GM18520 (cell line): Measurements from ENCODE around the gene C17orf100.

Experiments used
- ATAC-seq: cut with Tn5 transposase; IDR thresholded peaks from one replicate; pipeline ENCODE4 v1.9.1; 2021; ENCODE audit not compliant: unreplicated experiment

C17orf100 gene

GRCh38 chr17:6668219-6668618 lies 16.7 kb downstream of the C17orf100 start:
- ATAC-seq, result no peak

- no peak for ATAC-seq
Measured at GRCh38 chr17:6668727-6669425, 17.3 kb downstream of the C17orf100 start.

DNA sequence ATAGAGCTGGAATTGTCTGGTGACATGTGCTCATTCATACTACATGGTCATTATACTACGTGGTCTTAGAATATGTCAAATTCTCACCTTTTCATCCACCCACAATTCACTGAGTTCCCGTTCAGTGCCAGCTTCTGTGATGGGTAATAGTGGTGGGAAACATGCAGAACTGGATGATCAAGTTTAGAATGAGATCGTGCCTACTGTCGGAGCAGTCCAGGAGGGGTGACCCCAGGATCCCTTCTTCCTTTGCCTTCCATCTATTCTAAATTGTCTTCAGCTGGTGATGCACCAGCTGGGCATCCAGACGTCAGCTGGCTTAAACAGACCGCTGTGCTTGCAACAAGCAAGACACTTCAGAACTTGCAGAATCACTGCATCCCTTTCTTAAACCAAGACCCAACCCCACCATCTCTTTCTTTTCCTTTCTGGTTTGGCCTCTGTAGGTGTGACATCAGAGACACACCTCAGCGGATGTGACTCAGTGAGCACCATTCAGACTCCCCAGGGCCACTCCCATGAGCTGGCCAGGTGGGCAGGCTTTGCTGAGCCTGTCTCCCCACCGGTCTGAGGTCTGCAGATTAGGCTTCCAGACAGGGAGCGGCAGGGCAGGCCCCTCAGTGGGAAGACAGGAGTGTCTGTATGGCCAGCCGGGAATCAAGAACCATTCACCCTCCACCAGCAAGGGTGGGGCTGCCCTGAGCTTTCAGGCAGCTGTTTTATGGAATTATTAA lies 18.1 kb downstream of the C17orf100 start:
- ATAC-seq, result no peak

DNA sequence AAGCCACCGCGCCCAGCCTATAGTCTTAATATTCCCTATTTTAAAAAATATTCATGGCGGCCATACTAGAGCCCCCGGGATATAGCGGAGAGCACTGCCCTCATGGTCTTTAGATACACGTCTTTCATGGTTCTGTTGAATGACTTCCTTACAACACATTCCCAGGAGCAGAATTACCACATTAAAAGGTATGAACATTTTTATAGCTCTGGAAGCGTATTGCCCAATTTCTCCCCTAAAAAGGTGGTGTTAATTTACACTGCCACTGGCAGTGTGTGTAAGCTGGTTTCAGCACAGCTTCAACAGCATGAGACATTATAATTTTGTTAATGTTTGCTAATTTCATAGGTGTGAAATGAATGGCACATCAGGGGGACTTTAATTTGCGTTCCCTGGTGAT lies 19.0 kb downstream of the C17orf100 start:
- ATAC-seq, result no peak

DNA sequence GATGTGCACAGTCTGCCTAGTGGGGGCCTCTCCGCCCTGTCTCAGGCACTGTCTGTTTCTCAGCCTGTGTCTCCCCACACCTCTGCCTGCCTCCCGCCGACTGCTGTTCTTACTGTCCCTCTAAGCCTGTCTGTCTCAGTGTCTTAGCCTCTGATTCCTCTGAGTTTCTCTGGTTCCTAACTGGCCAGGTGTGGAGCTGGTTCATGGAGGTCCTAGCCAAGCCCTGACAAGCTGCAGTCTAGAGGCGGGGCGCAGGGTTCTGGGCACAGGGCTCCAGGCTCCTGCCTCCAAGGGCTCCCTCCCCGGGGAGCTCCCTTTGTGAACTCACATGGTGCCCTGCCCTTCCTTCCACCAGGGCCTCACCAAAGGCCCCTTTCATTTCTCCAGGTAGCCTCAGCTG lies 19.4 kb downstream of the C17orf100 start:
- no peak for ATAC-seq

DNA sequence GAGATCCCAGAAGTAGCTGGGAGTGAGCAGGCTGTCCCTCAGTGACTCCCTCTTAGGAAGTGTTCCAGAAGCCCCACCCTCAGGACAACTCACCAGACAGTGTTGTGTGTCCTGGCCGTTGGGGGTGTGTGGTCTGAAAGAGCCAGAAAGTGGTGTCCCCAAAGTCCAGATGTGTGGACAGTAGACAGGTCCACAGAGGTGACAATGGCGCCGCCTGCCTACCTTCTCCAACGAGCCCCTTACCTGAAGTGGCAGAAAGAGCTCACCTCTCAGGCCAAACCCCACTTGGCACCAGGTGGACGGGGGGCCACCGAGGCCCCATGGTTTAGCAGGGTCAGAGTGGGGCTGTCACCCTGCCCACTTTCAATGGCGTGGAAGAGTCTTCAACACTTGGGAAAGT lies 19.9 kb downstream of the C17orf100 start:
- ATAC-seq, result no peak

GRCh38 chr17:6674586-6674985 lies 23.0 kb downstream of the C17orf100 start:
- ATAC-seq, result no peak

- ATAC-seq, result no peak
Measured at GRCh38 chr17:6675201-6675825, 23.8 kb downstream of the C17orf100 start.

DNA sequence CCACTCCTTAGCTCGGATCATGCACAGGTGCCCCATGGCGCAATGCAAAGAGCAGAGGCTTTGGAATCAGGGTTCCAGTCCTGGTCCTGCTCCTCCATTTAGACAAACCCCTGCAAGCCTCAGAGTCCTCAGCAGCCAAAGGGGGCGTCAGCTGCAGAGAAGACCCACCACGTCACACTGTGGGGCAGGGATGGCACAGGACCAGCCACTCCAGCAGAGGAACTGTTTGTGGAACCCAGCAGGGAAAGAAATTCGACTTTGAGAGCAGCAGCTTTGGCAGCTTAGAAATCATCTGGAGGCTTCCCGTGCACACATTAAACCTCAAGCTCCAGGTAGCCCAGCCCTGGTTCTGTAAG lies 25.2 kb downstream of the C17orf100 start:
- no peak for ATAC-seq

- ATAC-seq, result no peak
Measured at GRCh38 chr17:6677158-6677831, 25.7 kb downstream of the C17orf100 start.

GRCh38 chr17:6677946-6678345 lies 26.4 kb downstream of the C17orf100 start:
- no peak for ATAC-seq

- no peak for ATAC-seq
Measured at GRCh38 chr17:6679241-6679640, 27.7 kb downstream of the C17orf100 start.

DNA sequence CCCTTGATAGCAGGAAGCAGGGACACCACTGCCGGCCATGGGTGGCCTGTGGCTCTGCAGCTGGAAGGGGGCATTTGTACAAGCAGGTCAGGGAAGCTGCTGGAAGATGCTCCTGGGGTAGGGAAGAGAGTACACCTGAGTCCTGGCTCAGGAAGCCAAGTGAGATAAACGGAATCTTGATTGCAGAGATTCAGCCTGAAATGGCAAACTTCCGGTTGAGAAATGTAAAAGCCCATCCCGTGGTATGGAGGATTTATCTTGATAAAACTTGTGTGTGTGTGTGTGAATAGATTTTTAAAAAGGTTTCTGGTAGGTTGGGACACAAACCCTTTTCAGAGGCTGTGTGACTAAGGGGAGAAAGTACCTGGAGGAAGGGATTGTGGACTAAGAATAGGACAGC lies 29.6 kb downstream of the C17orf100 start:
- ATAC-seq, result no peak

GRCh38 chr17:6681671-6682070 lies 30.1 kb downstream of the C17orf100 start:
- ATAC-seq, result no peak

DNA sequence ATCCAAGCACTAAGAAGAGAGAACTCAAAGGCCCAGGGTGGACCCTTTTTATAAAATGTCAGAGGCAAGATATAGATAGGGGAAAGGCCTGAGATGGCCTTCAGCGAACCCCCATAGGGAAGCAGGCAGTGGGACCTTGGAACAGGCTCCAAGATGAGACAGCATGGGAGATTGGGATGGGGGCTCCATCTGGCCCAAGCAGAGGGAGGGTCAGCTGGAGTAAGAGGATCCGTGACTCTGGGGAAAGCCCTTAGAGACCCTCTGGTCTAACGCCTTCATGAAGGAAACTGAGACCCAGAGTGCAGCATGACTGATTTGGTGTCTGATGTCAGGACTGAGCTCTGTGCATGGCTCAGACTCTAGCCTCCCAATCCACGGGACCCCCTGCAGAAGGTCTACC lies 30.8 kb downstream of the C17orf100 start:
- ATAC-seq, result no peak

DNA sequence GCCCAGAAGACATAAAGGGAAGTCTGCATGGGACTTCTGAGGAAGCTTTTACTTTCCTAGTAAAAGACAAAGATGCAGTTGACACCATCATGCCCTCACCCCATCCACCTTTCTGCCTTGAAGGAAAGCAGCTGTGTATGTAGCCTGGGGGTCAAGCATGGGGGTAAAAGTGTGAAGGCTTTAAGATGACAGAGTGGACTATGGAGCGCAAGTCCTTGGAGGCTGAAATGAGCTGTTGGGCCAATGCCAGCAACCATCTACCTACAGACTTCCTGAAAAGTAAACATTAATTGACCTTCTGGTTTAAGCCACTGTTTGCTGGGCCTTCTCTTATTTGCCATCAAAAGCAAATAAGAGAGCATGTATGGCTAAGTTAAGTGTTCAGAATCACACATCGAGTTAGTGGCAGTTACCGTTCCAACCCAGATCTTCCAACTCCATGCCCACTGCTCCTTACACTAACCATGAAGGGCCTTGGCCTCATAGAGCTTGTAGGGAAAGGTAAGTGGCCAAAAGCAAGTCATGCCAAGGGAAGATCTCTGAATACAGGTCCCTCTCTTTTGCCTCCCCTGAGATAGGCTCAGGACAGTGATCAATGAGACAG lies 31.6 kb downstream of the C17orf100 start:
- ATAC-seq, result no peak

GRCh38 chr17:6683730-6684459 lies 32.3 kb downstream of the C17orf100 start:
- no peak for ATAC-seq

GRCh38 chr17:6684460-6684783 lies 32.9 kb downstream of the C17orf100 start:
- ATAC-seq, result no peak

GRCh38 chr17:6684881-6685767 lies 33.6 kb downstream of the C17orf100 start:
- no peak for ATAC-seq

GRCh38 chr17:6686026-6686425 lies 34.5 kb downstream of the C17orf100 start:
- ATAC-seq, result no peak
